Astrocyte (in vitro differentiated cells and primary cell): ENCODE measurements around the gene RBM17. TPM values are rescaled to one million over a fixed set of nuclear protein-coding genes. Genes with fewer than 3 reads are reported as not detected.

Source experiments
- DNase-seq: peaks from one replicate; pipeline ENCODE4 v3.0.0-alpha.2; 2010; ENCODE audit warnings: low read depth
- FAIRE-seq: peaks from 2 replicates; lab custom pipeline; 2011; peaks lifted over from hg19 to GRCh38; lab: Jason Lieb, UNC
- H2AFZ ChIP-seq: 2 replicates; pipeline ENCODE4 v1.6.0; 2012; ENCODE audit warnings: low read depth, low read length, inconsistent platforms
- H3K27ac ChIP-seq: 2 replicates; pipeline ENCODE4 v1.5.1; 2011; ENCODE audit warnings: low read depth, low read length, inconsistent platforms
- H3K27me3 ChIP-seq: 2 replicates; pipeline ENCODE4 v1.6.0; 2011; ENCODE audit warnings: low read length, inconsistent platforms; ENCODE audit not compliant: insufficient read depth
- H3K36me3 ChIP-seq: 2 replicates; pipeline ENCODE4 v1.5.1; 2011; ENCODE audit warnings: low read length, inconsistent platforms; ENCODE audit not compliant: insufficient read depth
- H3K4me1 ChIP-seq: 2 replicates; pipeline ENCODE4 v1.5.1; 2011; ENCODE audit warnings: low read length, inconsistent platforms; ENCODE audit not compliant: insufficient read depth
- H3K4me2 ChIP-seq: 2 replicates; pipeline ENCODE4 v1.6.0; 2012; ENCODE audit warnings: low read length, inconsistent platforms
- H3K4me3 ChIP-seq: 2 replicates; pipeline ENCODE4 v1.5.1; 2011; ENCODE audit warnings: low read depth, mild to moderate bottlenecking, low read length, inconsistent platforms; ENCODE audit not compliant: insufficient read depth
- H3K79me2 ChIP-seq: 2 replicates; pipeline ENCODE4 v1.6.0; 2012; ENCODE audit warnings: mild to moderate bottlenecking, low read length, inconsistent platforms; ENCODE audit not compliant: insufficient read depth
- H3K9ac ChIP-seq: 2 replicates; pipeline ENCODE4 v1.6.0; 2012; ENCODE audit warnings: mild to moderate bottlenecking, low read length, inconsistent platforms
- H3K9me3 ChIP-seq: 2 replicates; pipeline ENCODE4 v1.5.1; 2012; ENCODE audit warnings: low read depth, mild to moderate bottlenecking, low read length, inconsistent platforms; ENCODE audit not compliant: insufficient read depth
- H4K20me1 ChIP-seq: 2 replicates; pipeline ENCODE4 v1.6.0; 2012; ENCODE audit warnings: low read length, inconsistent platforms; ENCODE audit not compliant: insufficient read depth
- H3K27ac Mint-ChIP-seq: one replicate; pipeline ENCODE4 v1.8.0; 2021; ENCODE audit warnings: mild to moderate bottlenecking, mixed read lengths; ENCODE audit not compliant: unreplicated experiment
- H3K27me3 Mint-ChIP-seq: one replicate; pipeline ENCODE4 v1.8.0; 2021; ENCODE audit warnings: low read depth, mixed read lengths; ENCODE audit not compliant: unreplicated experiment
- H3K36me3 Mint-ChIP-seq: one replicate; pipeline ENCODE4 v1.8.0; 2021; ENCODE audit warnings: low read depth, mixed read lengths; ENCODE audit not compliant: unreplicated experiment
- H3K4me1 Mint-ChIP-seq: one replicate; pipeline ENCODE4 v1.8.0; 2021; ENCODE audit warnings: low read depth, mixed read lengths; ENCODE audit not compliant: unreplicated experiment
- H3K4me3 Mint-ChIP-seq: one replicate; pipeline ENCODE4 v1.8.0; 2021; ENCODE audit warnings: mild to moderate bottlenecking, moderate library complexity, mixed read lengths; ENCODE audit not compliant: unreplicated experiment
- H3K9me3 Mint-ChIP-seq: one replicate; pipeline ENCODE4 v1.8.0; 2021; ENCODE audit warnings: mild to moderate bottlenecking, mixed read lengths; ENCODE audit not compliant: unreplicated experiment
- CTCF ChIP-seq: IDR thresholded peaks from 2 replicates; pipeline ENCODE4 v1.5.1; 2011; ENCODE audit warnings: low read depth, mild to moderate bottlenecking, inconsistent platforms, low read length, moderate library complexity; ENCODE audit not compliant: insufficient read depth
- EZH2 ChIP-seq: IDR thresholded peaks from 2 replicates; pipeline ENCODE4 v1.6.1; 2012; ENCODE audit warnings: mild to moderate bottlenecking, low read length, inconsistent platforms; ENCODE audit not compliant: insufficient read depth
- total RNA-seq: library from RNA; stranded (reverse); gene quantifications from 2 replicates; pipeline ENCODE4 v1.2.1, GENCODE V29; 2021

The RBM17 gene
- total RNA-seq, 1 donor from 2014 or later = 71.3 TPM

- Histone ChIP-seq H3K4me2 (peak overlapping the region; percentile 25), H4K20me1 (no peaks in the 10 kb centered on the region), H3K36me3 (no peaks in the 10 kb centered on the region), H3K9me3 (no peaks in the 10 kb centered on the region), H3K79me2 (no peaks in the 10 kb centered on the region), H3K4me1 (peaks cover 4% of the 10 kb centered on the region), H2AFZ (no peak overlapping the region), H3K9ac (no peak overlapping the region), H3K27ac (no peak overlapping the region), H3K4me3 (no peak overlapping the region), H3K27me3 (peaks cover 15% of the 10 kb centered on the region)
- Mint-ChIP-seq H3K4me1 (peaks cover 17% of the 10 kb centered on the region), H3K9me3 (peaks cover 2% of the 10 kb centered on the region), H3K27ac (peak overlapping the region; percentile 76), H3K36me3 (no peaks in the 10 kb centered on the region), H3K27me3 (peaks cover 15% of the 10 kb centered on the region), H3K4me3 (no peak overlapping the region)
- DNase-seq = peak; percentile 94
- no peak for FAIRE-seq
- TF ChIP-seq EZH2 (no peak), CTCF (no peak)
Measured at GRCh38 chr10:6074489-6075301, 14.1 kb upstream of the RBM17 start.

GRCh38 chr10:6077071-6077675, 11.7 kb upstream of the RBM17 start:
- no peak overlapping the region for H2AFZ ChIP-seq
- no peak for DNase-seq

More at GRCh38 chr10:6077071-6077675, 11.7 kb upstream of the RBM17 start:
- H3K4me3 ChIP-seq = no peak overlapping the region
- Mint-ChIP-seq H3K27ac (no peak overlapping the region), H3K4me3 (no peak overlapping the region), H3K36me3 (no peaks in the 10 kb centered on the region), H3K4me1 (peaks cover 13% of the 10 kb centered on the region), H3K27me3 (peaks cover 16% of the 10 kb centered on the region), H3K9me3 (peaks cover 4% of the 10 kb centered on the region)
- H3K4me2 ChIP-seq = no peak overlapping the region
- H4K20me1 ChIP-seq = no peaks in the 10 kb centered on the region
- no peaks in the 10 kb centered on the region for H3K9me3 ChIP-seq
- H3K27ac ChIP-seq = no peak overlapping the region
- TF ChIP-seq CTCF = no peak
- TF ChIP-seq EZH2 = no peak
- no peak overlapping the region for H3K9ac ChIP-seq
- peaks cover 15% of the 10 kb centered on the region for H3K27me3 ChIP-seq
- H3K79me2 ChIP-seq = no peaks in the 10 kb centered on the region
- H3K4me1 ChIP-seq = peaks cover 4% of the 10 kb centered on the region
- no peak for FAIRE-seq
- no peaks in the 10 kb centered on the region for H3K36me3 ChIP-seq
